PC-9 (cell line): ENCODE results near the gene LIN28A.

Experiments
- EZH2 ChIP-seq: fragments of 200-600 bp; sonication (generic); IDR thresholded peaks from 2 replicates; pipeline ENCODE4 v1.8.0; 2017; ENCODE audit warnings: antibody characterized with exemption, low read depth
- TF ChIP-seq, protein P1 (sequence below): fragments of 200-600 bp; sonication (generic); conservative IDR thresholded peaks from 2 replicates; pipeline ENCODE4 v1.6.1; 2017; ENCODE audit warnings: mixed run types, antibody characterized with exemption, mild to moderate bottlenecking, moderate library complexity

DNA sequence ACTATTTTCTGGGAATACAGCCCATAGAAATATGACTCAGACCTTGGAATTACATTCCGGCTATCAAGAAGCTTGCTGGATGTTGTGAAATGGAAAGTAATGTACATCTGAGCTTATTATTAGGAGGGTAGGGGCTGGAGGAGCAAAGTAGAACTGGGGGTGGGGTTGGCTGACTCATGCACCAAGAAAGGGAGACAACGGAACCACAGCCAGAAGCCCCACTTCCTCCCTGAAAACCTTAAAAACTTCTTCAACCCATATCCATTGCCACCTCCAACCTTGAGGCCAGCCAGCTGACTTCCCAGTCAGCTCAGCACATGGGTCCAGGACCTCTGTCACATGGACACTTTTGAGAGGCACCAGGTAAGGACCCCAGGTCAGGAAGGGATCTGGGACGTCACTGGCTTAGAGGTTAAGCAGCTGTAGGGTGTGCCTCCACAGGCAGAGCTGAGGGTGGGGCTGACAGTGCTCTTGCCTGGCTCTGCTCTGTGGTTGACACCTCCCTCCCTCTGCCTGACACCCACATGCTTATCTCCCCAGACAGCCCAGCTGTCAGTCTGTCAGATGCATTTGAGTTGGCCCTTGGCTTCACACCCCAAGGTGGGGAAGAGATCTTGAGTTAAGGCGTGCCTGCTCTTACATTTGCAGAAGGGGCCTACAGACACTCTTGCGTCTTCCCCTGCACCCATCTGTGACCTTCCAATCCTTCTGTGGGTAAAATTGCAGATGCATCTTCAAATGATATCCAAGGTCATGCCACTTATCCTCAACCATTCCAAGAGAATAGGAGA, 32.3 kb upstream of the LIN28A start:
- TF ChIP-seq, protein P1, sequence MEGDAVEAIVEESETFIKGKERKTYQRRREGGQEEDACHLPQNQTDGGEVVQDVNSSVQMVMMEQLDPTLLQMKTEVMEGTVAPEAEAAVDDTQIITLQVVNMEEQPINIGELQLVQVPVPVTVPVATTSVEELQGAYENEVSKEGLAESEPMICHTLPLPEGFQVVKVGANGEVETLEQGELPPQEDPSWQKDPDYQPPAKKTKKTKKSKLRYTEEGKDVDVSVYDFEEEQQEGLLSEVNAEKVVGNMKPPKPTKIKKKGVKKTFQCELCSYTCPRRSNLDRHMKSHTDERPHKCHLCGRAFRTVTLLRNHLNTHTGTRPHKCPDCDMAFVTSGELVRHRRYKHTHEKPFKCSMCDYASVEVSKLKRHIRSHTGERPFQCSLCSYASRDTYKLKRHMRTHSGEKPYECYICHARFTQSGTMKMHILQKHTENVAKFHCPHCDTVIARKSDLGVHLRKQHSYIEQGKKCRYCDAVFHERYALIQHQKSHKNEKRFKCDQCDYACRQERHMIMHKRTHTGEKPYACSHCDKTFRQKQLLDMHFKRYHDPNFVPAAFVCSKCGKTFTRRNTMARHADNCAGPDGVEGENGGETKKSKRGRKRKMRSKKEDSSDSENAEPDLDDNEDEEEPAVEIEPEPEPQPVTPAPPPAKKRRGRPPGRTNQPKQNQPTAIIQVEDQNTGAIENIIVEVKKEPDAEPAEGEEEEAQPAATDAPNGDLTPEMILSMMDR: no peak
- TF ChIP-seq EZH2: no peak
